OCI-M1 (cell line): ENCODE results near the gene SPATA6L.
"Not testable (repeated sequence)": the region's sequence is repeated elsewhere in the genome, so short reads cannot be mapped to it uniquely, and the experiment has no call there.

Experiments used
- DNase-seq: peaks from one replicate; lab custom pipeline; 2025; lab: John Stamatoyannopoulos, UW

SPATA6L gene

GRCh38 chr9:4677392-4677791, 11.1 kb upstream of the SPATA6L start:
- no peak for DNase-seq

GRCh38 chr9:4674783-4675182, 8.5 kb upstream of the SPATA6L start:
- peak; percentile 96 for DNase-seq

GRCh38 chr9:4671737-4672136, 5.5 kb upstream of the SPATA6L start:
- no peak for DNase-seq

GRCh38 chr9:4670591-4670990, 4.3 kb upstream of the SPATA6L start:
- DNase-seq, result peak; percentile 99

GRCh38 chr9:4669890-4670289, 3.6 kb upstream of the SPATA6L start:
- no peak for DNase-seq

- peak; percentile 89 for DNase-seq
Observed at GRCh38 chr9:4668604-4669003, 2.3 kb upstream of the SPATA6L start.

- no peak for DNase-seq
Observed at GRCh38 chr9:4667681-4668080, 1.4 kb upstream of the SPATA6L start.

GRCh38 chr9:4665357-4665756, 923 bp downstream of the SPATA6L start:
- no peak for DNase-seq

- peak; percentile 91 for DNase-seq
Observed at GRCh38 chr9:4663956-4664355, 2.3 kb downstream of the SPATA6L start.

GRCh38 chr9:4662989-4663792, 3.1 kb downstream of the SPATA6L start:
- DNase-seq, result peak; percentile 93

GRCh38 chr9:4662108-4662988, 3.9 kb downstream of the SPATA6L start, which contains the start of gene PLPP6:
TSS of gene PLPP6 (plus strand) at chr9:4662294. CDS start at chr9:4662376, 82 bp downstream.
- peak; percentile 100 for DNase-seq

- peak; percentile 97 for DNase-seq
Observed at GRCh38 chr9:4661611-4662010, 4.7 kb downstream of the SPATA6L start.

GRCh38 chr9:4661165-4661564, 5.1 kb downstream of the SPATA6L start:
- no peak for DNase-seq

GRCh38 chr9:4660665-4661064, 5.6 kb downstream of the SPATA6L start:
- not testable (repeated sequence) for DNase-seq

- no peak for DNase-seq
Observed at GRCh38 chr9:4657426-4658159, 8.7 kb downstream of the SPATA6L start.

GRCh38 chr9:4656621-4657020, 9.7 kb downstream of the SPATA6L start:
- DNase-seq, result no peak

GRCh38 chr9:4656196-4656595, 10.1 kb downstream of the SPATA6L start:
- not testable (repeated sequence) for DNase-seq

- no peak for DNase-seq
Observed at GRCh38 chr9:4654538-4654937, 11.7 kb downstream of the SPATA6L start.

- DNase-seq, result no peak
Observed at GRCh38 chr9:4654084-4654483, 12.2 kb downstream of the SPATA6L start.

- no peak for DNase-seq
Observed at GRCh38 chr9:4642351-4642750, 23.9 kb downstream of the SPATA6L start.

- peak; percentile 99 for DNase-seq
Observed at GRCh38 chr9:4640027-4640426, 26.3 kb downstream of the SPATA6L start.

- no peak for DNase-seq
Observed at GRCh38 chr9:4639420-4639819, 26.9 kb downstream of the SPATA6L start.
